H9 (cell line): ENCODE data around the gene KCTD12. TPM values are rescaled to one million over a fixed set of nuclear protein-coding genes. Genes with fewer than 3 reads are reported as not detected.
"Not testable (repeated sequence)": the region's sequence is repeated elsewhere in the genome, so short reads cannot be mapped to it uniquely, and the experiment has no call there.

Experiments
- DNase-seq: peaks from one replicate; pipeline ENCODE4 v3.0.0-alpha.2; 2017
- H2AFZ ChIP-seq: one replicate; pipeline ENCODE4 v1.6.1; 2013; ENCODE audit warnings: mild to moderate bottlenecking, low read length, control low read depth, moderate library complexity
- H2AK5ac ChIP-seq: 2 replicates; pipeline ENCODE4 v1.6.1; 2013; ENCODE audit warnings: low read length, control low read depth, mixed read lengths; ENCODE audit not compliant: insufficient read length
- H2BK120ac ChIP-seq: one replicate; pipeline ENCODE4 v1.6.1; 2013; ENCODE audit warnings: low read depth, mild to moderate bottlenecking, low read length, control low read depth, inconsistent platforms; ENCODE audit not compliant: poor library complexity, severe bottlenecking
- H2BK12ac ChIP-seq: 2 replicates; pipeline ENCODE4 v1.6.1; 2013; ENCODE audit warnings: low read length, control low read depth, mixed read lengths, low read depth; ENCODE audit not compliant: insufficient read length
- H2BK15ac ChIP-seq: 2 replicates; pipeline ENCODE4 v1.6.1; 2013; ENCODE audit warnings: low read depth, low read length, control low read depth
- H2BK20ac ChIP-seq: one replicate; pipeline ENCODE4 v1.6.1; 2013; ENCODE audit warnings: low read depth, mild to moderate bottlenecking, low read length, control low read depth, inconsistent platforms; ENCODE audit not compliant: poor library complexity, severe bottlenecking
- H2BK5ac ChIP-seq: 2 replicates; pipeline ENCODE4 v1.6.1; 2013; ENCODE audit warnings: low read length, control low read depth, mixed read lengths; ENCODE audit not compliant: insufficient read length
- H3K14ac ChIP-seq: 2 replicates; pipeline ENCODE4 v1.6.1; 2013; ENCODE audit warnings: low read length, control low read depth; ENCODE audit not compliant: insufficient read depth
- H3K18ac ChIP-seq: 2 replicates; pipeline ENCODE4 v1.6.1; 2013; ENCODE audit warnings: low read depth, mild to moderate bottlenecking, mixed read lengths, low read length, control low read depth; ENCODE audit not compliant: insufficient read length
- H3K23ac ChIP-seq: 2 replicates; pipeline ENCODE4 v1.6.1; 2013; ENCODE audit warnings: low read length, control low read depth, mixed read lengths, low read depth; ENCODE audit not compliant: insufficient read length
- H3K23me2 ChIP-seq: 2 replicates; pipeline ENCODE4 v1.6.1; 2013; ENCODE audit warnings: low read depth, mild to moderate bottlenecking, mixed read lengths, low read length, control low read depth; ENCODE audit not compliant: insufficient read length, poor library complexity, severe bottlenecking
- H3K27ac ChIP-seq: 2 replicates; pipeline ENCODE4 v1.5.1; 2013; ENCODE audit warnings: low read length, control low read depth, mixed read lengths, low read depth; ENCODE audit not compliant: insufficient read length
- H3K27me3 ChIP-seq: 2 replicates; pipeline ENCODE4 v1.6.1; 2013; ENCODE audit warnings: low read length, control low read depth, inconsistent platforms; ENCODE audit not compliant: insufficient read depth
- H3K4ac ChIP-seq: 2 replicates; pipeline ENCODE4 v1.6.1; 2013; ENCODE audit warnings: low read depth, mild to moderate bottlenecking, control low read depth, inconsistent platforms, low read length, moderate library complexity
- H3K4me1 ChIP-seq: 2 replicates; pipeline ENCODE4 v1.6.1; 2013; ENCODE audit warnings: low read length, control low read depth, inconsistent platforms; ENCODE audit not compliant: insufficient read depth
- H3K4me2 ChIP-seq: 2 replicates; pipeline ENCODE4 v1.6.1; 2013; ENCODE audit warnings: low read length, control low read depth, mixed read lengths; ENCODE audit not compliant: insufficient read length, insufficient read depth
- H3K56ac ChIP-seq: 2 replicates; pipeline ENCODE4 v1.6.1; 2013; ENCODE audit warnings: low read depth, mild to moderate bottlenecking, mixed read lengths, low read length, control low read depth; ENCODE audit not compliant: insufficient read length
- H3K79me1 ChIP-seq: 2 replicates; pipeline ENCODE4 v1.6.1; 2013; ENCODE audit warnings: low read depth, mild to moderate bottlenecking, moderate library complexity, low read length, control low read depth, inconsistent platforms; ENCODE audit not compliant: insufficient read depth, poor library complexity, severe bottlenecking
- H3K79me2 ChIP-seq: 2 replicates; pipeline ENCODE4 v1.6.1; 2013; ENCODE audit warnings: low read length, control low read depth, inconsistent platforms; ENCODE audit not compliant: insufficient read depth
- H3K9ac ChIP-seq: 2 replicates; pipeline ENCODE4 v1.6.1; 2013; ENCODE audit warnings: low read length, control low read depth, mixed read lengths; ENCODE audit not compliant: insufficient read length; ENCODE audit errors: extremely low read depth
- H3K9me3 ChIP-seq: one replicate; pipeline ENCODE4 v1.6.1; 2013; ENCODE audit warnings: low read depth, low read length, inconsistent platforms; ENCODE audit not compliant: control insufficient read depth
- H3T11ph ChIP-seq: one replicate; pipeline ENCODE4 v1.6.1; 2013; ENCODE audit warnings: mild to moderate bottlenecking, low read length, control low read depth, inconsistent platforms
- H4K20me1 ChIP-seq: one replicate; pipeline ENCODE4 v1.6.1; 2013; ENCODE audit not compliant: control insufficient read depth, insufficient read length, insufficient read depth
- H4K5ac ChIP-seq: 2 replicates; pipeline ENCODE4 v1.6.1; 2013; ENCODE audit warnings: low read depth, mild to moderate bottlenecking, mixed read lengths, low read length, control low read depth; ENCODE audit not compliant: insufficient read length
- H4K8ac ChIP-seq: replicated peaks from 2 replicates; pipeline ENCODE4 v1.6.1; 2013; ENCODE audit warnings: low read length, control low read depth, mixed read lengths, low read depth; ENCODE audit not compliant: insufficient read length
- H4K91ac ChIP-seq: 2 replicates; pipeline ENCODE4 v1.6.1; 2013; ENCODE audit warnings: low read depth, mild to moderate bottlenecking, moderate library complexity, mixed read lengths, low read length, control low read depth; ENCODE audit not compliant: insufficient read length
- H3K27ac Mint-ChIP-seq, 3 experiments: 2 replicates in 2 of 3; 3 replicates in 1 of 3; pipeline ENCODE4 v1.8.0; 2020 to 2021; ENCODE audit warnings: mixed read lengths in 3 of 3, mild to moderate bottlenecking in 1 of 3, moderate library complexity in 1 of 3
- H3K27me3 Mint-ChIP-seq: 2 replicates; pipeline ENCODE4 v1.8.0; 2021; ENCODE audit warnings: low read depth, mild to moderate bottlenecking, moderate library complexity, mixed read lengths
- H3K36me3 Mint-ChIP-seq, 3 experiments: 2 replicates in 2 of 3; 3 replicates in 1 of 3; pipeline ENCODE4 v1.8.0; 2020 to 2021; ENCODE audit warnings: low read depth in 3 of 3, mixed read lengths in 3 of 3; ENCODE audit not compliant: insufficient read depth in 1 of 3
- H3K4me1 Mint-ChIP-seq, 2 experiments: 2 replicates each; pipeline ENCODE4 v1.8.0; 2020; ENCODE audit warnings: mixed read lengths in 2 of 2
- H3K4me3 Mint-ChIP-seq, 2 experiments: 2 replicates in 1 of 2; 3 replicates in 1 of 2; pipeline ENCODE4 v1.8.0; 2020 to 2021; ENCODE audit warnings: mild to moderate bottlenecking in 2 of 2, mixed read lengths in 2 of 2, moderate library complexity in 1 of 2
- H3K9me3 Mint-ChIP-seq, 2 experiments: 2 replicates in 1 of 2; 3 replicates in 1 of 2; pipeline ENCODE4 v1.8.0; 2020; ENCODE audit warnings: mild to moderate bottlenecking in 2 of 2, mixed read lengths in 2 of 2, moderate library complexity in 1 of 2
- total RNA-seq: library from RNA; stranded (reverse); gene quantifications from 2 replicates; pipeline ENCODE4 v1.2.1, GENCODE V29; 2021

The KCTD12 gene
- total RNA-seq, 1 experiment from 2014 or later: 3.4 TPM

DNA sequence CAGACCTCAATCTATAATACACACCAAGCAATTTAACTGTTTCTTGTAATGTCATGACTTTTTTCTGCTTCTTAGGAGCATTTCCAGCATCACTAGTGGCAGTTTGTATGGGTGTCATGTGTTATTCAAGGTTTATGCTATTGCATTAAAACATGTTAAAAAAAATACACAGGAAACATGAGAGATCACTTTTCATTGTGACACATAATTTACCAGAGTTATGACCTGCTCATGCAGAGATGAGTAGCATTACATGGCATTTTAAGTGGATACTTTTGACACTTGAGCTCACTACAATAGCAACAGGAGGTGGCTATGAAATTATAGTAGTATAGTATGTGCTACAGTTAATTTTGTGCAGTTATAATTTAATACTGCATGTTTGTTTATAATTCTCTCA is 11.0 kb upstream of the KCTD12 start:
- H2AK5ac ChIP-seq, H3K4me1 Mint-ChIP-seq, H3K4me2 ChIP-seq, H3K4ac ChIP-seq, H3K23me2 ChIP-seq, H3K27ac Mint-ChIP-seq, H2AFZ ChIP-seq, H3K79me1 ChIP-seq, H2BK12ac ChIP-seq, H3K14ac ChIP-seq, H2BK5ac ChIP-seq, H3K4me3 Mint-ChIP-seq, H3K23ac ChIP-seq, H3K9ac ChIP-seq, H3K4me1 ChIP-seq, H4K8ac ChIP-seq, H4K20me1 ChIP-seq, H3K18ac ChIP-seq, H3K27ac ChIP-seq, H2BK120ac ChIP-seq, H3K9me3 ChIP-seq, H3K56ac ChIP-seq, DNase-seq, H2BK15ac ChIP-seq, H3K27me3 ChIP-seq, H3T11ph ChIP-seq, H2BK20ac ChIP-seq, H4K5ac ChIP-seq, H3K79me2 ChIP-seq, H4K91ac ChIP-seq: not testable (repeated sequence)
- Mint-ChIP-seq H3K36me3 (peaks cover 7 to 13% (median 11%) of the 10 kb centered on the region in 3 experiments), H3K9me3 (peaks cover 13 to 19% of the 10 kb centered on the region in 2 experiments), H3K27me3 (peaks cover 23% of the 10 kb centered on the region)
